ENCODE data around the gene IGF1R. TPM values are rescaled to one million over a fixed set of nuclear protein-coding genes. Genes with fewer than 3 reads are reported as not detected.

Gene IGF1R
- total and polyA plus RNA-seq, 2 of the 13 experiments (the other 11 are each of a cell fraction or from before 2014, with no cell fraction given): 15.9 to 18.4 TPM

GRCh38 chr15:98658831-98659699 lies 10.7 kb downstream of the IGF1R start (continued):
- peak; percentile 21 for TF ChIP-seq TEAD3 (CRISPR knock-in tag; optimal IDR thresholded peaks at IDR 0.05; ENCODE audit: borderline replicate concordance)
- TF ChIP-seq ZNF547 (CRISPR knock-in tag; IDR thresholded peaks at IDR 0.05): no peak
- TF ChIP-seq ZNF816 (CRISPR knock-in tag; IDR thresholded peaks at IDR 0.05; ENCODE audit: borderline replicate concordance): no peak
- TF ChIP-seq, protein P1, sequence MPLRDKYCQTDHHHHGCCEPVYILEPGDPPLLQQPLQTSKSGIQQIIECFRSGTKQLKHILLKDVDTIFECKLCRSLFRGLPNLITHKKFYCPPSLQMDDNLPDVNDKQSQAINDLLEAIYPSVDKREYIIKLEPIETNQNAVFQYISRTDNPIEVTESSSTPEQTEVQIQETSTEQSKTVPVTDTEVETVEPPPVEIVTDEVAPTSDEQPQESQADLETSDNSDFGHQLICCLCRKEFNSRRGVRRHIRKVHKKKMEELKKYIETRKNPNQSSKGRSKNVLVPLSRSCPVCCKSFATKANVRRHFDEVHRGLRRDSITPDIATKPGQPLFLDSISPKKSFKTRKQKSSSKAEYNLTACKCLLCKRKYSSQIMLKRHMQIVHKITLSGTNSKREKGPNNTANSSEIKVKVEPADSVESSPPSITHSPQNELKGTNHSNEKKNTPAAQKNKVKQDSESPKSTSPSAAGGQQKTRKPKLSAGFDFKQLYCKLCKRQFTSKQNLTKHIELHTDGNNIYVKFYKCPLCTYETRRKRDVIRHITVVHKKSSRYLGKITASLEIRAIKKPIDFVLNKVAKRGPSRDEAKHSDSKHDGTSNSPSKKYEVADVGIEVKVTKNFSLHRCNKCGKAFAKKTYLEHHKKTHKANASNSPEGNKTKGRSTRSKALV (CRISPR knock-in tag; IDR thresholded peaks at IDR 0.05): 0 out of 2 replicates have a peak, but pooled peaks have one; percentile 21
- TF ChIP-seq ZBTB43 (CRISPR knock-in tag; conservative IDR thresholded peaks at IDR 0.05): 0 out of 2 replicates have a peak, but pooled peaks have one; percentile 26
- 0 out of 2 replicates have a peak, but pooled peaks have one; percentile 15 for TF ChIP-seq THAP11 (CRISPR knock-in tag; IDR thresholded peaks at IDR 0.05)
- TF ChIP-seq ZNF569 (CRISPR knock-in tag; IDR thresholded peaks at IDR 0.05; ENCODE audit: borderline replicate concordance): no peak
- TF ChIP-seq PITX1 (CRISPR knock-in tag; IDR thresholded peaks at IDR 0.05): no peak
- TF ChIP-seq ZNF124 (CRISPR knock-in tag; IDR thresholded peaks at IDR 0.05): 0 out of 2 replicates have a peak, but pooled peaks have one; percentile 35
- 0 out of 2 replicates have a peak, but pooled peaks have one; percentile 16 for TF ChIP-seq PATZ1 (CRISPR knock-in tag; IDR thresholded peaks at IDR 0.05)
- TF ChIP-seq RARA (CRISPR knock-in tag; IDR thresholded peaks at IDR 0.05): no peak
- no peak for TF ChIP-seq ZNF766 (CRISPR knock-in tag; IDR thresholded peaks at IDR 0.05; ENCODE audit: borderline replicate concordance)
- peak; percentile 43; the same call in 1 of the 2 replicates for TF ChIP-seq SAP130 (CRISPR knock-in tag; IDR thresholded peaks at IDR 0.05; ENCODE audit: low read depth)
- no peak for TF ChIP-seq GRHL1 (CRISPR knock-in tag; conservative IDR thresholded peaks at IDR 0.05)
- TF ChIP-seq STAG1 (CRISPR knock-in tag; IDR thresholded peaks at IDR 0.05): peak; percentile 77
- TF ChIP-seq, protein P2, sequence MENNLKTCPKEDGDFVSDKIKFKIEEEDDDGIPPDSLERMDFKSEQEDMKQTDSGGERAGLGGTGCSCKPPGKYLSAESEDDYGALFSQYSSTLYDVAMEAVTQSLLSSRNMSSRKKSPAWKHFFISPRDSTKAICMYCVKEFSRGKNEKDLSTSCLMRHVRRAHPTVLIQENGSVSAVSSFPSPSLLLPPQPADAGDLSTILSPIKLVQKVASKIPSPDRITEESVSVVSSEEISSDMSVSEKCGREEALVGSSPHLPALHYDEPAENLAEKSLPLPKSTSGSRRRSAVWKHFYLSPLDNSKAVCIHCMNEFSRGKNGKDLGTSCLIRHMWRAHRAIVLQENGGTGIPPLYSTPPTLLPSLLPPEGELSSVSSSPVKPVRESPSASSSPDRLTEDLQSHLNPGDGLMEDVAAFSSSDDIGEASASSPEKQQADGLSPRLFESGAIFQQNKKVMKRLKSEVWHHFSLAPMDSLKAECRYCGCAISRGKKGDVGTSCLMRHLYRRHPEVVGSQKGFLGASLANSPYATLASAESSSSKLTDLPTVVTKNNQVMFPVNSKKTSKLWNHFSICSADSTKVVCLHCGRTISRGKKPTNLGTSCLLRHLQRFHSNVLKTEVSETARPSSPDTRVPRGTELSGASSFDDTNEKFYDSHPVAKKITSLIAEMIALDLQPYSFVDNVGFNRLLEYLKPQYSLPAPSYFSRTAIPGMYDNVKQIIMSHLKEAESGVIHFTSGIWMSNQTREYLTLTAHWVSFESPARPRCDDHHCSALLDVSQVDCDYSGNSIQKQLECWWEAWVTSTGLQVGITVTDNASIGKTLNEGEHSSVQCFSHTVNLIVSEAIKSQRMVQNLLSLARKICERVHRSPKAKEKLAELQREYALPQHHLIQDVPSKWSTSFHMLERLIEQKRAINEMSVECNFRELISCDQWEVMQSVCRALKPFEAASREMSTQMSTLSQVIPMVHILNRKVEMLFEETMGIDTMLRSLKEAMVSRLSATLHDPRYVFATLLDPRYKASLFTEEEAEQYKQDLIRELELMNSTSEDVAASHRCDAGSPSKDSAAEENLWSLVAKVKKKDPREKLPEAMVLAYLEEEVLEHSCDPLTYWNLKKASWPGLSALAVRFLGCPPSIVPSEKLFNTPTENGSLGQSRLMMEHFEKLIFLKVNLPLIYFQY (CRISPR knock-in tag; IDR thresholded peaks at IDR 0.05; ENCODE audit: borderline replicate concordance): no peak
- no peak for TF ChIP-seq ZKSCAN5 (CRISPR knock-in tag; IDR thresholded peaks at IDR 0.05)
- TF ChIP-seq FOXA3 (CRISPR knock-in tag; IDR thresholded peaks at IDR 0.05): 0 out of 2 replicates have a peak, but pooled peaks have one; percentile 18
